SK-N-SH (cell line): ENCODE data around the gene C12orf57. TPM values are rescaled to one million over a fixed set of nuclear protein-coding genes. Genes with fewer than 3 reads are reported as not detected.

Source experiments
- CTCF ChIA-PET: fragments of 300-600, 350-600 bp; formaldehyde crosslinking; extraction: SDS; loops from one replicate; lab custom pipeline; 2021; lab: Yijun Ruan, JAX
- POLR2A ChIA-PET: fragments of 350-600 bp; sonication (Branson Sonifier 250); formaldehyde crosslinking; extraction: SDS; loops from one replicate; lab custom pipeline; 2020; ENCODE audit warnings: antibody characterized with exemption, inconsistent platforms; lab: Yijun Ruan, JAX
- DNase-seq: peaks from one replicate; pipeline ENCODE4 v3.0.0; 2012
- H2AFZ ChIP-seq: fragments of 200-600 bp; sonication (generic); 2 replicates; pipeline ENCODE4 v1.8.1; 2016; ENCODE audit warnings: antibody characterized with exemption, mild to moderate bottlenecking, low read depth
- H3F3A ChIP-seq: fragments of 200-600 bp; sonication (generic); replicated peaks from 2 replicates; pipeline ENCODE3; 2016; ENCODE audit warnings: antibody characterized with exemption, mild to moderate bottlenecking; ENCODE audit not compliant: insufficient read depth
- H3K27ac ChIP-seq, 2 experiments: fragments of 200-500 bp in 1 of 2; fragments of 200-600 bp in 1 of 2; sonication (Bioruptor generic) in 1 of 2; sonication (generic), shearing (Covaris generic) in 1 of 2; 2 replicates each; pipeline versions ENCODE4 v1.5.1 to v1.6.1; 2014 to 2016; ENCODE audit warnings: low read depth in 2 of 2, inconsistent platforms in 1 of 2, low read length in 1 of 2, mild to moderate bottlenecking in 1 of 2, mixed read lengths in 1 of 2
- H3K27me3 ChIP-seq: fragments of 200-600 bp; sonication (generic), shearing (Covaris generic); 2 replicates; pipeline ENCODE4 v1.6.1; 2016; ENCODE audit warnings: mixed run types; ENCODE audit not compliant: insufficient read depth
- H3K36me3 ChIP-seq, 2 experiments: fragments of 200-500 bp in 1 of 2; fragments of 200-600 bp in 1 of 2; sonication (Bioruptor generic) in 1 of 2; sonication (generic) in 1 of 2; replicated peaks in 1 of 2; 2 replicates each; pipeline versions ENCODE3 to v1.5.1; 2014 to 2016; ENCODE audit warnings: low read length in 1 of 2, mild to moderate bottlenecking in 1 of 2; ENCODE audit not compliant: insufficient read depth in 2 of 2, control insufficient read depth in 1 of 2
- H3K4me1 ChIP-seq, 2 experiments: fragments of 200-500 bp in 1 of 2; fragments of 200-600 bp in 1 of 2; sonication (Bioruptor generic) in 1 of 2; sonication (generic), shearing (Covaris generic) in 1 of 2; 2 replicates each; pipeline versions ENCODE4 v1.5.1 to v1.6.1; 2014 to 2016; ENCODE audit warnings: low read depth in 1 of 2, low read length in 1 of 2, mixed run types in 1 of 2; ENCODE audit not compliant: insufficient read depth in 2 of 2, control insufficient read depth in 1 of 2
- H3K4me2 ChIP-seq: fragments of 200-600 bp; sonication (generic), shearing (Covaris generic); 2 replicates; pipeline ENCODE4 v1.6.1; 2017; ENCODE audit warnings: mixed run types
- H3K4me3 ChIP-seq, 2 experiments: fragments of 200-500 bp in 1 of 2; fragments of 200-600 bp in 1 of 2; sonication (Bioruptor generic) in 1 of 2; sonication (generic), shearing (Covaris generic) in 1 of 2; 2 replicates each; pipeline versions ENCODE4 v1.5.1 to v1.8.1; 2014 to 2016; ENCODE audit warnings: low read depth in 2 of 2, inconsistent platforms in 1 of 2, low read length in 1 of 2, mild to moderate bottlenecking in 1 of 2, mixed read lengths in 1 of 2, moderate library complexity in 1 of 2
- H3K79me2 ChIP-seq: fragments of 200-600 bp; sonication (generic); 2 replicates; pipeline ENCODE4 v1.8.1; 2017; ENCODE audit warnings: mild to moderate bottlenecking; ENCODE audit not compliant: insufficient read depth
- H3K9ac ChIP-seq: fragments of 200-600 bp; sonication (generic); 2 replicates; pipeline ENCODE4 v1.6.1; 2017; ENCODE audit warnings: mixed run types
- H3K9me2 ChIP-seq: fragments of 200-600 bp; sonication (generic); 2 replicates; pipeline ENCODE4 v1.6.1; 2017; ENCODE audit warnings: mixed run types
- H3K9me3 ChIP-seq: fragments of 200-600 bp; sonication (generic); 2 replicates; pipeline ENCODE4 v1.6.1; 2017; ENCODE audit warnings: mixed run types, mild to moderate bottlenecking, moderate library complexity
- H4K20me1 ChIP-seq: fragments of 200-600 bp; sonication (generic); 2 replicates; pipeline ENCODE4 v1.6.1; 2017; ENCODE audit warnings: mild to moderate bottlenecking, mixed run types; ENCODE audit not compliant: insufficient read depth
- FOSL2 ChIP-seq: IDR thresholded peaks from 2 replicates; pipeline ENCODE4 v1.4.0; 2012; ENCODE audit warnings: low read depth, mild to moderate bottlenecking, moderate library complexity, borderline replicate concordance
- JUND ChIP-seq: IDR thresholded peaks from 2 replicates; pipeline ENCODE4 v1.4.0; 2012
- MXI1 ChIP-seq: IDR thresholded peaks from 2 replicates; pipeline ENCODE4 v1.6.1; 2012; ENCODE audit warnings: mild to moderate bottlenecking, low read depth, low read length, improper control_type of control experiment
- RCOR1 ChIP-seq: fragments of 150-350 bp; IDR thresholded peaks from 2 replicates; pipeline ENCODE4 v1.6.1; 2017; ENCODE audit warnings: antibody characterized with exemption, low read length
- WGBS: methylation state at CpG from one replicate; pipeline ENCODE4 v1.1.6; 2017; ENCODE audit warnings: low lambda C conversion rate; 5-methylcytosine and 5-hydroxymethylcytosine counted together
- polyA plus RNA-seq, 3 experiments: library from polyadenylated mRNA; depleted of rRNA; stranded (reverse); fragments of >200 nt; gene quantifications; 2 replicates each; pipeline ENCODE4 v1.2.3, GENCODE V29; 2012
- TF ChIP-seq, protein P1 (sequence below): IDR thresholded peaks from 2 replicates; pipeline ENCODE4 v1.4.0; 2012; ENCODE audit warnings: low read depth, borderline replicate concordance
- TF ChIP-seq, protein P2 (sequence below): fragments of 150-350 bp; IDR thresholded peaks from 2 replicates; pipeline ENCODE4 v1.6.1; 2017; ENCODE audit warnings: antibody characterized with exemption, low read length, low read depth, borderline replicate concordance
- TF ChIP-seq, protein P3 (sequence below): IDR thresholded peaks from 2 replicates; pipeline ENCODE4 v1.4.0; 2012; ENCODE audit warnings: low read depth
- TF ChIP-seq, protein P4 (sequence below): IDR thresholded peaks from 2 replicates; pipeline ENCODE4 v1.6.1; 2012; ENCODE audit warnings: mild to moderate bottlenecking, low read depth, low read length, moderate library complexity

The C12orf57 gene
- polyA plus RNA-seq, 1 of the 3 experiments (the other 2 are of a cell fraction), result 659 TPM

DNA sequence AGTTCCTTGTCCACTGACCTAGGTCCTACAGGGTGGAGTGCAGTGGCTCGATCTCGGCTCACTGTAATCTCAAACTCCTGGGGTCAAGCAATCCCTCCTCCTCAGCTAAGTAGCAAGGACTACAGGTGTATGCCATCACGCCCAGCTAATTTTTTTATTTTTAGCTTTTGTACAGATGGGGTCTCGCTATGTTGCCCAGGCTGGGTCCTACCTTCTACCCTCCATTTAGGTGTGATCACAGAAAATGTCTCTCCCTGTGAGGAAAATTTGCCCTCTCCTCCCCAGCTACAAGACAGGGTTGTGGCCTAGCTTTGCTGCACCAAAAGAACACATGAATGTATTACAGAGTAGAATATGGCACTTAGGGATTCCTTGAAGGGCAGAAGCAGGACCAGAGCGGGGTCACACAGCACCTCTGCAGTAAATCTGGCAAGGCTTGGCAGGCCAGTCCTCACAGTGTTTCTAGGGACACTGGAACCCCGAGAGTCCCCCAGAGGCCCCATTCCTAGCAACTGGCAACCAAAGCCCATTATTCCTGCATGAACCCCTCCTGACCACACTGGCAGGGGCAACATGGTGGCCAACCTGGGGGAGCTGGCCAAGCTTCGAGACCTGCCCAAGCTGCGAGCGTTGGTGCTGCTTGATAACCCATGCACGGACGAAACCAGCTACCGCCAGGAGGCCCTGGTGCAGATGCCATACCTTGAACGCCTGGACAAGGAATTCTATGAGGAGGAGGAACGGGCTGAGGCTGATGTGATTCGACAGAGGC, 31.5 kb upstream of the C12orf57 start (continued):
- TF ChIP-seq, protein P1, sequence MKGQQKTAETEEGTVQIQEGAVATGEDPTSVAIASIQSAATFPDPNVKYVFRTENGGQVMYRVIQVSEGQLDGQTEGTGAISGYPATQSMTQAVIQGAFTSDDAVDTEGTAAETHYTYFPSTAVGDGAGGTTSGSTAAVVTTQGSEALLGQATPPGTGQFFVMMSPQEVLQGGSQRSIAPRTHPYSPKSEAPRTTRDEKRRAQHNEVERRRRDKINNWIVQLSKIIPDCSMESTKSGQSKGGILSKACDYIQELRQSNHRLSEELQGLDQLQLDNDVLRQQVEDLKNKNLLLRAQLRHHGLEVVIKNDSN, result no peak
- no peak for TF ChIP-seq RCOR1

DNA sequence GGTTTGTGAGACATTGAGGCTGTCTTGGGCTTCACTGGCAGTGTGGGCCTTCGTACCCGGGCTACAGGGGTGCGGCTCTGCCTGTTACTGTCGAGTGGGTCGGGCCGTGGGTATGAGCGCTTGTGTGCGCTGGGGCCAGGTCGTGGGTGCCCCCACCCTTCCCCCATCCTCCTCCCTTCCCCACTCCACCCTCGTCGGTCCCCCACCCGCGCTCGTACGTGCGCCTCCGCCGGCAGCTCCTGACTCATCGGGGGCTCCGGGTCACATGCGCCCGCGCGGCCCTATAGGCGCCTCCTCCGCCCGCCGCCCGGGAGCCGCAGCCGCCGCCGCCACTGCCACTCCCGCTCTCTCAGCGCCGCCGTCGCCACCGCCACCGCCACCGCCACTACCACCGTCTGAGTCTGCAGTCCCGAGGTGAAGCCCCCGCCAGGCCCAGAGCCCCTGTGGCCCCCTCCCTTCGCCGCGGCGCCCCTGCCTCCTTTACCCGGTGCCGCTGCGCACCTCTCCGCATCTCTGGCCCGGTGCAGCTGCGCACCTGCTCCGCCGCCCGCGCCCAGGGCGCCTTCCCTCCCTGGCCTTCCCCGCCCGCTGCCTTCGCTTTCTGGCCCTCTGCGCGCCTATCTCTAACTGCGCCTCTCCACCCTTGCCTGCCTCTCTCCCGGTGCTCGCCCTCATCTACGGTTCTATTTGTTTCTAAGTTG, 29.4 kb upstream of the C12orf57 start, which contains the start of gene ENO2:
Gene ENO2 (plus strand): TSS at position 335 of the 701 bp plus-strand sequence. CDS start 1,253 bp downstream, outside the sequence.
- Histone ChIP-seq H4K20me1 (no peaks in the 10 kb centered on the region), H2AFZ (peak within 1 kb of the TSS; percentile 91), H3K79me2 (peaks cover 13% of the 10 kb centered on the region; the same call in 1 of the 2 replicates), H3K4me1 (peaks cover 14 to 18% of the 10 kb centered on the region in 2 experiments; a peak in 2 of 4 replicates), H3K4me3 (peak within 1 kb of the TSS; percentile 69 to 92), H3K9me2 (no peaks in the 10 kb centered on the region), H3K27me3 (no peaks in the 10 kb centered on the region), H3K9me3 (no peaks in the 10 kb centered on the region), H3K9ac (peak within 1 kb of the TSS; percentile 75), H3K36me3 (peaks cover 0 to 7% of the 10 kb centered on the region in 2 experiments), H3K4me2 (peak within 1 kb of the TSS; percentile 97), H3K27ac (peak within 1 kb of the TSS; percentile 49 to 82), H3F3A (peaks cover 4% of the 10 kb centered on the region)
- CTCF ChIA-PET, result interaction anchor here (0.7 to 9.6 kb wide), 8 partner anchors 11 to 47 kb away, joined by 3 to 62 read pairs (median 6); partner anchors contain the start of genes C12orf57, RNU7-1 and SPSB2
- POLR2A ChIA-PET, result interaction anchor here (0.7 to 4.2 kb wide), 11 partner anchors 9 to 49 kb away, joined by 3 to 21 read pairs (median 4); partner anchors contain the start of genes ATN1, C12orf57, RNU7-1 and SPSB2
- peak; percentile 29; the same call in 1 of the 2 replicates for TF ChIP-seq MXI1
- TF ChIP-seq FOSL2, result peak; percentile 64; the same call in 1 of the 2 replicates
- TF ChIP-seq, protein P1, result peak; percentile 89
- TF ChIP-seq, protein P2, sequence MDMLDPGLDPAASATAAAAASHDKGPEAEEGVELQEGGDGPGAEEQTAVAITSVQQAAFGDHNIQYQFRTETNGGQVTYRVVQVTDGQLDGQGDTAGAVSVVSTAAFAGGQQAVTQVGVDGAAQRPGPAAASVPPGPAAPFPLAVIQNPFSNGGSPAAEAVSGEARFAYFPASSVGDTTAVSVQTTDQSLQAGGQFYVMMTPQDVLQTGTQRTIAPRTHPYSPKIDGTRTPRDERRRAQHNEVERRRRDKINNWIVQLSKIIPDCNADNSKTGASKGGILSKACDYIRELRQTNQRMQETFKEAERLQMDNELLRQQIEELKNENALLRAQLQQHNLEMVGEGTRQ, result peak; percentile 21; the same call in 1 of the 2 replicates
- TF ChIP-seq, protein P3, sequence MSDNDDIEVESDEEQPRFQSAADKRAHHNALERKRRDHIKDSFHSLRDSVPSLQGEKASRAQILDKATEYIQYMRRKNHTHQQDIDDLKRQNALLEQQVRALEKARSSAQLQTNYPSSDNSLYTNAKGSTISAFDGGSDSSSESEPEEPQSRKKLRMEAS, result peak; percentile 36; the same call in 1 of the 2 replicates
- TF ChIP-seq, protein P4, sequence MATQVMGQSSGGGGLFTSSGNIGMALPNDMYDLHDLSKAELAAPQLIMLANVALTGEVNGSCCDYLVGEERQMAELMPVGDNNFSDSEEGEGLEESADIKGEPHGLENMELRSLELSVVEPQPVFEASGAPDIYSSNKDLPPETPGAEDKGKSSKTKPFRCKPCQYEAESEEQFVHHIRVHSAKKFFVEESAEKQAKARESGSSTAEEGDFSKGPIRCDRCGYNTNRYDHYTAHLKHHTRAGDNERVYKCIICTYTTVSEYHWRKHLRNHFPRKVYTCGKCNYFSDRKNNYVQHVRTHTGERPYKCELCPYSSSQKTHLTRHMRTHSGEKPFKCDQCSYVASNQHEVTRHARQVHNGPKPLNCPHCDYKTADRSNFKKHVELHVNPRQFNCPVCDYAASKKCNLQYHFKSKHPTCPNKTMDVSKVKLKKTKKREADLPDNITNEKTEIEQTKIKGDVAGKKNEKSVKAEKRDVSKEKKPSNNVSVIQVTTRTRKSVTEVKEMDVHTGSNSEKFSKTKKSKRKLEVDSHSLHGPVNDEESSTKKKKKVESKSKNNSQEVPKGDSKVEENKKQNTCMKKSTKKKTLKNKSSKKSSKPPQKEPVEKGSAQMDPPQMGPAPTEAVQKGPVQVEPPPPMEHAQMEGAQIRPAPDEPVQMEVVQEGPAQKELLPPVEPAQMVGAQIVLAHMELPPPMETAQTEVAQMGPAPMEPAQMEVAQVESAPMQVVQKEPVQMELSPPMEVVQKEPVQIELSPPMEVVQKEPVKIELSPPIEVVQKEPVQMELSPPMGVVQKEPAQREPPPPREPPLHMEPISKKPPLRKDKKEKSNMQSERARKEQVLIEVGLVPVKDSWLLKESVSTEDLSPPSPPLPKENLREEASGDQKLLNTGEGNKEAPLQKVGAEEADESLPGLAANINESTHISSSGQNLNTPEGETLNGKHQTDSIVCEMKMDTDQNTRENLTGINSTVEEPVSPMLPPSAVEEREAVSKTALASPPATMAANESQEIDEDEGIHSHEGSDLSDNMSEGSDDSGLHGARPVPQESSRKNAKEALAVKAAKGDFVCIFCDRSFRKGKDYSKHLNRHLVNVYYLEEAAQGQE, result no peak
- TF ChIP-seq JUND, result no peak; the same call in 1 of the 2 replicates
- 8% methylated on average over 15 of the region's 68 CpGs for WGBS
- peak; percentile 91 for DNase-seq
